Measurements from ENCODE around the gene NCKAP5L. TPM values are rescaled to one million over a fixed set of nuclear protein-coding genes. Genes with fewer than 3 reads are reported as not detected.

NCKAP5L gene
- total and polyA plus RNA-seq, 9 of the 15 experiments (the other 6 are each of a cell fraction or from before 2014, with no cell fraction given), result 0.01 to 14.4 (median 3.7) TPM

DNA sequence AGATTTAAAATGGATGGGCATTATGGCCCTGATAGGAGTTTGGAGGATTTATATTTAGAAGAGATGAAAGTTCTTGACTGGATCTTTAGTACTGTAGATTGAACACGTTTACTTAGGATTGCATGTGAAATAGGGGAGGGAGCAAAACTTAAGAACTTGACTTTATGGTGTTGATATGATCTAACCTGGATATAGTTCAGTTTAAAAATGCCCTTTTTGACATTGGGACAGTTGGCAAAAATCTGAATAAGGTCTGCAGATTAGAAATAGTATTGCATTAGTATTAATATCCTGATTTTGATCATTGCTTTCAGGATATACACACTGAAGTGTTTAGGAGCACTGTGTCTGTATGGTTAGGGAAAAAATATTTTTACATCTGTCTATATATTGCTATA lies 77.2 kb downstream of the NCKAP5L start:
- H4K20me1 ChIP-seq (replicated peaks; ENCODE audit: control insufficient read depth, insufficient read depth, low read length), result peaks cover 7% of the 10 kb centered on the region
- DNase-seq (ENCODE audit: extremely low read depth in 1 of 4, low spot score in 3 of 4) (no peak), ATAC-seq (no peak), FAIRE-seq (no peak)
- in situ Hi-C loops (cut with MboI), result no loop called here
- H3K9me3 ChIP-seq (replicated peaks; ENCODE audit: control insufficient read depth, insufficient read depth, low read depth, low read length), result no peaks in the 10 kb centered on the region
- WGBS (ENCODE audit: insufficient coverage, low coverage, missing lambda C conversion rate), result 25% methylated on average over 1 of the region's 1 CpG
- no peak overlapping the region for H3K4me3 ChIP-seq
- no peak overlapping the region for H2AFZ ChIP-seq (ENCODE audit: low read depth, low read length)
- H3K9me1 ChIP-seq (ENCODE audit: control insufficient read depth, insufficient read depth, low read length), result no peaks in the 10 kb centered on the region
- ChIA-PET POLR2A (interaction anchor here (0.6 to 3.0 kb wide), 5 partner anchors 10 to 115 kb away, joined by 3 to 22 read pairs (median 5); partner anchors contain the start of gene TMBIM6), CTCF (ENCODE audit: low intra/inter-chr PET ratio) (interaction anchor here (0.6 to 1.1 kb wide), 3 partner anchors 9 to 121 kb away, joined by 3 to 5 read pairs (median 3); no protein-coding TSS in a partner anchor)
- peaks cover 3 to 27% of the 10 kb centered on the region in 2 experiments; a peak in 4 of 5 replicates for H3K4me1 ChIP-seq (replicated peaks in 1 of 2; ENCODE audit: control insufficient read depth in 2 of 2, insufficient read depth in 2 of 2, low read length in 2 of 2)
- no peaks in the 10 kb centered on the region for H3K27me3 ChIP-seq (ENCODE audit: control insufficient read depth in 2 of 2, insufficient read depth in 2 of 2, low read length in 2 of 2)
- H3K4me2 ChIP-seq (ENCODE audit: insufficient read depth, low read length), result peak overlapping the region; percentile 62; the same call in 1 of the 2 replicates
- no TSS peak for BruUV-seq (replicated peaks)
- H3K27ac ChIP-seq (ENCODE audit: extremely low read depth, low read depth, low read length), result peak overlapping the region; percentile 56
- H3K79me2 ChIP-seq (ENCODE audit: control insufficient read depth, insufficient read depth, low read length), result peaks cover 93% of the 10 kb centered on the region
- peaks cover 74% of the 10 kb centered on the region for H3K36me3 ChIP-seq (ENCODE audit: control insufficient read depth, insufficient read depth, low read length)
- intact Hi-C loops (cut with micrococcal nuclease), result loop anchor here (1.0 kb wide), 1 partner anchor 107 kb away; no protein-coding TSS in a partner anchor
- H3K9ac ChIP-seq (ENCODE audit: insufficient read depth in 1 of 2, low read depth in 2 of 2, low read length in 2 of 2), result peak overlapping the region in 1 of 2 experiments; percentile 49; a peak in 1 of 4 replicates
- peak; percentile 48; the same call in 1 of the 2 replicates for TF ChIP-seq GABPA (tag; conservative IDR thresholded peaks at IDR 0.05; ENCODE audit: low read depth)
- TF ChIP-seq POLR2H (tag; IDR thresholded peaks at IDR 0.05; ENCODE audit: low read depth), result peak; percentile 64
- no peak for TF ChIP-seq ATF1 (CRISPR knock-in tag; IDR thresholded peaks at IDR 0.05)
- TF ChIP-seq ATF1 (tag; IDR thresholded peaks at IDR 0.05), result no peak
- TF ChIP-seq HDAC2 (IDR thresholded peaks at IDR 0.05), result no peak
- TF ChIP-seq NR2C2 (CRISPR knock-in tag; IDR thresholded peaks at IDR 0.05), result no peak
- TF ChIP-seq NR2C2 (tag; IDR thresholded peaks at IDR 0.05), result peak; percentile 79
- TF ChIP-seq, protein P1, sequence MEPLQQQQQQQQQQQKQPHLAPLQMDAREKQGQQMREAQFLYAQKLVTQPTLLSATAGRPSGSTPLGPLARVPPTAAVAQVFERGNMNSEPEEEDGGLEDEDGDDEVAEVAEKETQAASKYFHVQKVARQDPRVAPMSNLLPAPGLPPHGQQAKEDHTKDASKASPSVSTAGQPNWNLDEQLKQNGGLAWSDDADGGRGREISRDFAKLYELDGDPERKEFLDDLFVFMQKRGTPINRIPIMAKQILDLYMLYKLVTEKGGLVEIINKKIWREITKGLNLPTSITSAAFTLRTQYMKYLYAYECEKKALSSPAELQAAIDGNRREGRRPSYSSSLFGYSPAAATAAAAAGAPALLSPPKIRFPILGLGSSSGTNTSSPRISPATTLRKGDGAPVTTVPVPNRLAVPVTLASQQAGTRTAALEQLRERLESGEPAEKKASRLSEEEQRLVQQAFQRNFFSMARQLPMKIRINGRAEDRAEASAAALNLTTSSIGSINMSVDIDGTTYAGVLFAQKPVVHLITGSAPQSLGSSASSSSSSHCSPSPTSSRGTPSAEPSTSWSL (CRISPR knock-in tag; IDR thresholded peaks at IDR 0.05; ENCODE audit: borderline replicate concordance), result no peak
- TF ChIP-seq ZNF3 (CRISPR knock-in tag; IDR thresholded peaks at IDR 0.05), result no peak
- TF ChIP-seq KDM5B (IDR thresholded peaks at IDR 0.05; ENCODE audit: insufficient replicate concordance, low read depth, low read length), result no peak
- TF ChIP-seq RBFOX2 (IDR thresholded peaks at IDR 0.05; ENCODE audit: low read depth, low read length), result peak; percentile 44; the same call in 1 of the 2 replicates
- 0 out of 2 replicates have a peak, but pooled peaks have one; percentile 28 for TF ChIP-seq NR2C1 (IDR thresholded peaks at IDR 0.05)
- peak; percentile 61 for TF ChIP-seq NR2C1 (tag; IDR thresholded peaks at IDR 0.05)
- no peak for TF ChIP-seq SOX6 (IDR thresholded peaks at IDR 0.05)

Data from K562 (cell line).